H1 (cell line): ENCODE measurements around the gene DPM3. TPM values are rescaled to one million over a fixed set of nuclear protein-coding genes. Genes with fewer than 3 reads are reported as not detected.

Source experiments
- CTCF ChIA-PET: fragments of 300-600 bp; sonication (Branson Sonifier 250); formaldehyde crosslinking; loops from one replicate; lab custom pipeline; 2021; ENCODE audit not compliant: partially characterized antibody; lab: Charles Lee
- POLR2A ChIA-PET: fragments of 300-600 bp; sonication (Branson Sonifier 250); formaldehyde crosslinking; loops from one replicate; lab custom pipeline; 2021; ENCODE audit warnings: inconsistent platforms; ENCODE audit not compliant: partially characterized antibody; lab: Charles Lee
- DNase-seq, 2 experiments: peaks; one replicate each; pipeline versions ENCODE4 v3.0.0 to v3.0.0-alpha.2; 2010 to 2022; ENCODE audit warnings: low spot score in 2 of 2, low read depth in 1 of 2, mixed read lengths in 1 of 2
- FAIRE-seq: peaks from 2 replicates; lab custom pipeline; 2011; peaks lifted over from hg19 to GRCh38; lab: Jason Lieb, UNC
- H2AFZ ChIP-seq: 2 replicates; pipeline ENCODE4 v1.8.1; 2012; ENCODE audit warnings: low read length, inconsistent platforms
- H2AK5ac ChIP-seq: 2 replicates; pipeline ENCODE4 v1.6.1; 2013; ENCODE audit warnings: low read depth, low read length
- H2BK120ac ChIP-seq: replicated peaks from 2 replicates; pipeline ENCODE3; 2013; ENCODE audit warnings: low read depth, low read length, inconsistent platforms
- H2BK12ac ChIP-seq: 2 replicates; pipeline ENCODE4 v1.6.1; 2013; ENCODE audit warnings: low read depth, low read length
- H2BK15ac ChIP-seq: 2 replicates; pipeline ENCODE4 v1.6.1; 2013; ENCODE audit warnings: low read length
- H2BK20ac ChIP-seq: 2 replicates; pipeline ENCODE4 v1.6.1; 2013; ENCODE audit warnings: low read length
- H2BK5ac ChIP-seq: 2 replicates; pipeline ENCODE4 v1.6.1; 2013; ENCODE audit warnings: low read depth, low read length
- H3K14ac ChIP-seq: 2 replicates; pipeline ENCODE4 v1.6.1; 2013; ENCODE audit warnings: inconsistent platforms; ENCODE audit not compliant: insufficient read length
- H3K18ac ChIP-seq: 2 replicates; pipeline ENCODE4 v1.6.1; 2013; ENCODE audit warnings: low read length; ENCODE audit errors: extremely low read depth
- H3K23ac ChIP-seq: 2 replicates; pipeline ENCODE4 v1.6.1; 2013; ENCODE audit warnings: inconsistent platforms; ENCODE audit not compliant: insufficient read length
- H3K23me2 ChIP-seq: 2 replicates; pipeline ENCODE4 v1.6.1; 2013; ENCODE audit warnings: low read depth, low read length
- H3K27ac ChIP-seq: 2 replicates; pipeline ENCODE4 v1.6.1; 2011; ENCODE audit warnings: low read depth, low read length, inconsistent platforms
- H3K27me3 ChIP-seq, 4 experiments: replicated peaks in 1 of 4; 1 replicate in 1 of 4; 2 replicates in 3 of 4; pipeline versions ENCODE4 v1.6.1 to v1.8.1; 2011 to 2013; ENCODE audit warnings: low read length in 3 of 4, mild to moderate bottlenecking in 3 of 4, inconsistent platforms in 2 of 4, mixed read lengths in 2 of 4, moderate library complexity in 1 of 4; ENCODE audit not compliant: control insufficient read depth in 3 of 4, insufficient read depth in 3 of 4; ENCODE audit errors: extremely low read depth in 1 of 4
- H3K36me3 ChIP-seq, 4 experiments: 2 replicates each; pipeline versions ENCODE4 v1.6.1 to v1.8.1; 2011 to 2013; ENCODE audit warnings: mild to moderate bottlenecking in 4 of 4, low read length in 3 of 4, moderate library complexity in 2 of 4, control low read depth in 1 of 4, inconsistent platforms in 1 of 4; ENCODE audit not compliant: insufficient read depth in 4 of 4, control insufficient read depth in 2 of 4
- H3K4ac ChIP-seq: replicated peaks from 2 replicates; pipeline ENCODE3; 2013; ENCODE audit warnings: low read length, low read depth, mixed read lengths, inconsistent platforms; ENCODE audit not compliant: insufficient read length
- H3K4me1 ChIP-seq, 4 experiments: replicated peaks in 1 of 4; 1 replicate in 1 of 4; 2 replicates in 3 of 4; pipeline versions ENCODE4 v1.6.1 to v1.8.1; 2011 to 2013; ENCODE audit warnings: low read length in 3 of 4, inconsistent platforms in 2 of 4, mixed read lengths in 1 of 4; ENCODE audit not compliant: insufficient read depth in 4 of 4, control insufficient read depth in 3 of 4
- H3K4me2 ChIP-seq, 2 experiments: 2 replicates each; pipeline versions ENCODE4 v1.6.1 to v1.8.1; 2011 to 2013; ENCODE audit warnings: low read depth in 2 of 2, low read length in 2 of 2, control low read depth in 1 of 2, inconsistent platforms in 1 of 2, mild to moderate bottlenecking in 1 of 2; ENCODE audit not compliant: insufficient read depth in 1 of 2
- H3K4me3 ChIP-seq, 4 experiments: fragments of 200-600, 300-600 bp in 1 of 4; sonication (generic), shearing (Covaris generic), sonication (Bioruptor Twin) in 1 of 4; 2 replicates each; pipeline versions ENCODE4 v1.5.1 to v1.8.1; 2011 to 2016; ENCODE audit warnings: low read length in 4 of 4, low read depth in 3 of 4, control low read depth in 2 of 4, inconsistent platforms in 2 of 4, mild to moderate bottlenecking in 2 of 4, mixed read lengths in 1 of 4, moderate library complexity in 1 of 4; ENCODE audit not compliant: insufficient read depth in 2 of 4; ENCODE audit errors: extremely low read depth in 1 of 4
- H3K56ac ChIP-seq: replicated peaks from 2 replicates; pipeline ENCODE3; 2013; ENCODE audit warnings: low read depth, mild to moderate bottlenecking, mixed read lengths, low read length, inconsistent platforms; ENCODE audit not compliant: insufficient read length
- H3K79me1 ChIP-seq: 2 replicates; pipeline ENCODE4 v1.6.1; 2013; ENCODE audit warnings: low read depth, low read length, control low read depth
- H3K79me2 ChIP-seq, 2 experiments: 2 replicates each; pipeline versions ENCODE4 v1.6.1 to v1.8.1; 2012 to 2013; ENCODE audit warnings: low read length in 2 of 2, mild to moderate bottlenecking in 2 of 2, inconsistent platforms in 1 of 2; ENCODE audit not compliant: insufficient read depth in 2 of 2, control insufficient read depth in 1 of 2
- H3K9ac ChIP-seq, 4 experiments: replicated peaks in 1 of 4; 1 replicate in 1 of 4; 2 replicates in 3 of 4; pipeline versions ENCODE4 v1.6.1 to v1.8.1; 2011 to 2013; ENCODE audit warnings: low read depth in 3 of 4, low read length in 3 of 4, control low read depth in 2 of 4, mild to moderate bottlenecking in 2 of 4, moderate library complexity in 2 of 4, inconsistent platforms in 1 of 4; ENCODE audit errors: extremely low read depth in 1 of 4
- H3K9me3 ChIP-seq, 2 experiments: 2 replicates each; pipeline versions ENCODE4 v1.6.1 to v1.8.1; 2012 to 2013; ENCODE audit warnings: mild to moderate bottlenecking in 2 of 2, moderate library complexity in 2 of 2, control low read depth in 1 of 2, inconsistent platforms in 1 of 2, low read depth in 1 of 2, low read length in 1 of 2, mixed read lengths in 1 of 2; ENCODE audit not compliant: insufficient read depth in 2 of 2
- H4K20me1 ChIP-seq, 2 experiments: replicated peaks in 1 of 2; 2 replicates each; pipeline versions ENCODE3 to v1.8.1; 2011 to 2013; ENCODE audit warnings: inconsistent platforms in 2 of 2, low read length in 2 of 2, mild to moderate bottlenecking in 1 of 2; ENCODE audit not compliant: insufficient read depth in 2 of 2, control insufficient read depth in 1 of 2
- H4K5ac ChIP-seq: 2 replicates; pipeline ENCODE4 v1.6.1; 2013; ENCODE audit warnings: low read length, low read depth, mixed read lengths, inconsistent platforms; ENCODE audit not compliant: insufficient read length
- H4K8ac ChIP-seq: 2 replicates; pipeline ENCODE4 v1.8.0; 2013; ENCODE audit warnings: mild to moderate bottlenecking, moderate library complexity, low read length, inconsistent platforms; ENCODE audit not compliant: insufficient read depth; ENCODE audit errors: extremely low read depth
- H4K91ac ChIP-seq: replicated peaks from 2 replicates; pipeline ENCODE3; 2013; ENCODE audit warnings: low read length, mixed read lengths, inconsistent platforms; ENCODE audit not compliant: insufficient read length
- SUZ12 ChIP-seq: fragments of 200-600 bp; sonication (generic); IDR thresholded peaks from 2 replicates; pipeline ENCODE4 v1.6.1; 2012; ENCODE audit warnings: mild to moderate bottlenecking, inconsistent platforms, low read length, moderate library complexity, mixed read lengths
- TBP ChIP-seq: IDR thresholded peaks from 2 replicates; pipeline ENCODE4 v1.6.1; 2011; ENCODE audit warnings: low read depth, low read length, improper control_type of control experiment
- WGBS, 2 experiments: shearing (Covaris generic) in 1 of 2; methylation state at CpG; one replicate each; pipeline versions ENCODE4 v1.1.6 to v1.1.7; 2013 to 2015; ENCODE audit warnings: low lambda C conversion rate in 2 of 2, mixed read lengths in 2 of 2, inconsistent platforms in 1 of 2, low coverage in 1 of 2, missing lambda C conversion rate in 1 of 2; ENCODE audit not compliant: insufficient replicate concordance in 2 of 2, insufficient coverage in 1 of 2, insufficient read length in 1 of 2; ENCODE audit errors: extremely low coverage in 1 of 2, missing lambda C conversion rate in 1 of 2; 5-methylcytosine and 5-hydroxymethylcytosine counted together
- polyA plus RNA-seq, 7 experiments: library from polyadenylated mRNA; depleted of rRNA in 3 of 7; stranded (reverse) in 5 of 7; unstranded in 2 of 7; fragments of >200 nt in 5 of 7; fragments of 200-250 nt in 2 of 7; gene quantifications; 1 replicate in 5 of 7; 2 replicates in 1 of 7; 4 replicates in 1 of 7; pipeline versions ENCODE4 v1.2.1 to v1.2.3, GENCODE V29; 2011 to 2013; ENCODE audit warnings: missing spikeins in 2 of 7, mixed read lengths in 2 of 7
- total RNA-seq: library from RNA; stranded (reverse); fragmentation: NEBNext Ultra II Directional; extraction: Animal tissue kit (Norgen Biotek cat#: 25700); gene quantifications from 2 replicates; pipeline ENCODE4 v1.2.1, GENCODE V29; 2021

Gene DPM3
- total and polyA plus RNA-seq, 2 of the 8 experiments (the other 6 are each of a cell fraction or from before 2014, with no cell fraction given), result 44.8 to 227 TPM

DNA sequence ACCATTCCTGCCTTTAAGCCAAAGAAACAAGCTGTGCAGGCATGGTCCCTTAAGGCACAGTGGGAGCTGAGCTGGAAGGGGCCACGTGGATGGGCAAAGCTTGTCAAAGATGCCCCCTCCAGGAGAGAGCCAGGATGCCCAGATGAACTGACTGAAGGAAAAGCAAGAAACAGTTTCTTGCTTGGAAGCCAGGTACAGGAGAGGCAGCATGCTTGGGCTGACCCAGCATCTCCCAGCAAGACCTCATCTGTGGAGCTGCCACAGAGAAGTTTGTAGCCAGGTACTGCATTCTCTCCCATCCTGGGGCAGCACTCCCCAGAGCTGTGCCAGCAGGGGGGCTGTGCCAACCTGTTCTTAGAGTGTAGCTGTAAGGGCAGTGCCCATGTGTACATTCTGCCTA is 6.0 kb downstream of the DPM3 start:
- H3K9ac ChIP-seq, result no peak overlapping the region
- no peaks in the 10 kb centered on the region for H3K79me1 ChIP-seq
- FAIRE-seq (no peak), DNase-seq (no peak)
- no peak overlapping the region; the same call in 1 of the 2 replicates for H4K8ac ChIP-seq
- no peak overlapping the region for H3K27ac ChIP-seq
- no peak overlapping the region for H3K56ac ChIP-seq
- H3K4me3 ChIP-seq, result peak overlapping the region in 2 of 4 experiments; percentile 85 to 89; a peak in 3 of 8 replicates
- H3K4me1 ChIP-seq, result peaks cover 10 to 35% (median 17%) of the 10 kb centered on the region in 4 experiments
- no peak overlapping the region for H3K4ac ChIP-seq
- H3K79me2 ChIP-seq, result peaks cover 0 to 2% of the 10 kb centered on the region in 2 experiments; a peak in 1 of 4 replicates
- H3K36me3 ChIP-seq, result peaks cover 0 to 4% (median under 1%) of the 10 kb centered on the region in 4 experiments; a peak in 2 of 8 replicates
- H3K23ac ChIP-seq, result no peak overlapping the region
- ChIA-PET CTCF (interaction anchor here (0.5 to 14.2 kb wide), 8 partner anchors 10 to 213 kb away, joined by 3 to 187 read pairs (median 6); partner anchors contain the start of genes KRTCAP2 and TRIM46), POLR2A (interaction anchor here (0.5 to 2.2 kb wide), 5 partner anchors 8 to 38 kb away, joined by 3 to 14 read pairs (median 5); partner anchors contain the start of gene KRTCAP2)
- H2AK5ac ChIP-seq, result no peak overlapping the region
- H3K18ac ChIP-seq, result no peak overlapping the region
- 0 out of 2 replicates have a peak overlapping the region, but pooled peaks have one; percentile 22 for H2BK12ac ChIP-seq
- H4K20me1 ChIP-seq, result no peaks in the 10 kb centered on the region
- TF ChIP-seq SUZ12, result no peak
- TF ChIP-seq TBP, result no peak
- TF ChIP-seq, all 59 proteins: peak for 0
- no peak overlapping the region for H2BK20ac ChIP-seq
- WGBS, 2 experiments, result 88% methylated on average over 1 of the region's 1 CpG; no CpG with 5 or more reads in 1 of the 2 experiments
- no peak overlapping the region for H4K5ac ChIP-seq
- peak overlapping the region; percentile 79 to 92; a peak in 2 of 4 replicates for H3K4me2 ChIP-seq
- H2BK5ac ChIP-seq, result no peak overlapping the region; the same call in 1 of the 2 replicates
- H3K23me2 ChIP-seq, result peaks cover 9% of the 10 kb centered on the region; the same call in 1 of the 2 replicates
- H2BK15ac ChIP-seq, result no peak overlapping the region
- no peak overlapping the region for H4K91ac ChIP-seq
- H3K27me3 ChIP-seq, result no peaks in the 10 kb centered on the region; a peak in 1 of 7 replicates
- no peak overlapping the region for H3K14ac ChIP-seq
- H2BK120ac ChIP-seq, result no peak overlapping the region
- H3K9me3 ChIP-seq, result no peaks in the 10 kb centered on the region
- no peak overlapping the region for H2AFZ ChIP-seq
